ENCODE data around the gene LRWD1. TPM values are rescaled to one million over a fixed set of nuclear protein-coding genes. Genes with fewer than 3 reads are reported as not detected.
A peak's percentile ranks its signal among the peaks of the same experiment; 100 is the strongest.

The LRWD1 gene
- total and polyA plus RNA-seq, 2 donors (not counting 1 experiment from before 2014, with no cell fraction given): 58.2 to 83.7 TPM

DNA sequence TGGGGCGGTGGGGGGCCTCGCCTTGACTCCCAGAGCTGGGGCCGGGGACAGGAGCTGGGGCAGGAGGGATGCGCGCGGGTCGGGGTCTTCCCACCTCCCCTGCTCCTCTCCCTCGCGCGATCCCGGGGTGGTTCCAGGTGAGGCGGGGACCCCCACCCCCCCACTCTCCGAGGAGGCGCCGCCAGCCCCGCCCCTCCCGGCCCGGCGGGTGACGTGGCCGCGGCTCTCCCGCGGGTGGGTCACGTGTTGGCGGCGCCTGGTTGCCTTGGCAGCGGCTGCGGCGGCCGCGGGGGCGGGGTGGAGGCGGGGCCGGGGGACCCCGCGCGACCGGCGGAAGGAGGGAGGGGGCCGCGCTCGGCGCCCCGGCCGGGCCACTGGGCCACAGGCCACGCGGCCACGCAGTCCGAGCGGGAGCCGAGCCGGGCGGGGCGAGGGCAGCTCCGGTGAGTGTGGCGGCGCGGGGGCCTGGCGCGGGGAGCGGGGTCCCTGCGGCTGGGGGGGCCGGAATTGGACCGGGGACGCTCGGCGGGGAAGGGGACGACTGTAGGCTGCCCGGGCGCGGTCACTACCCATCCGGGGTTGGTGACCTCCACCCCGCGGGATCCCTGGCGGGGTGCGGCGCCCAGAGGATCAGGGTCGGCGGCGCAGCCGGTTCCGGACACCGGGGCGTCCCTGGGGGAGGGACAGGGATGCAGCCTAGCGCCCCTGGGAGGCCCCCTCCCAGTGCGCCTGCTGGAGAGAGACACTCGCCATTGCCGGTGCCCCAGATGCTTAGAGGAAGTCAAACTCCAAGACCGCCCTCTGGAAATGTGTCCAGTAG is 31.4 kb upstream of the LRWD1 start, which contains the start of gene ORAI2:
ORAI2 (plus strand) TSS at position 357 of the 820 bp plus-strand sequence. CDS start 5,382 bp downstream, outside the sequence.
- CTCF ChIA-PET: interaction anchor here (0.5 to 46.3 kb wide), 5 partner anchors 8 to 22 kb away, joined by 3 to 1182 read pairs (median 5); no protein-coding TSS in a partner anchor
- TF ChIP-seq EZH2 (IDR thresholded peaks at IDR 0.05; ENCODE audit: borderline replicate concordance, insufficient read depth, low read depth, low read length, poor library complexity, severe bottlenecking): no peak
- TF ChIP-seq, protein P1, sequence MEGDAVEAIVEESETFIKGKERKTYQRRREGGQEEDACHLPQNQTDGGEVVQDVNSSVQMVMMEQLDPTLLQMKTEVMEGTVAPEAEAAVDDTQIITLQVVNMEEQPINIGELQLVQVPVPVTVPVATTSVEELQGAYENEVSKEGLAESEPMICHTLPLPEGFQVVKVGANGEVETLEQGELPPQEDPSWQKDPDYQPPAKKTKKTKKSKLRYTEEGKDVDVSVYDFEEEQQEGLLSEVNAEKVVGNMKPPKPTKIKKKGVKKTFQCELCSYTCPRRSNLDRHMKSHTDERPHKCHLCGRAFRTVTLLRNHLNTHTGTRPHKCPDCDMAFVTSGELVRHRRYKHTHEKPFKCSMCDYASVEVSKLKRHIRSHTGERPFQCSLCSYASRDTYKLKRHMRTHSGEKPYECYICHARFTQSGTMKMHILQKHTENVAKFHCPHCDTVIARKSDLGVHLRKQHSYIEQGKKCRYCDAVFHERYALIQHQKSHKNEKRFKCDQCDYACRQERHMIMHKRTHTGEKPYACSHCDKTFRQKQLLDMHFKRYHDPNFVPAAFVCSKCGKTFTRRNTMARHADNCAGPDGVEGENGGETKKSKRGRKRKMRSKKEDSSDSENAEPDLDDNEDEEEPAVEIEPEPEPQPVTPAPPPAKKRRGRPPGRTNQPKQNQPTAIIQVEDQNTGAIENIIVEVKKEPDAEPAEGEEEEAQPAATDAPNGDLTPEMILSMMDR (IDR thresholded peaks at IDR 0.05): no peak
- peak within 1 kb of the TSS; percentile 95 for H3K9ac ChIP-seq (ENCODE audit: low read length)
- peaks cover under 1% of the 10 kb centered on the region for H4K20me1 ChIP-seq (ENCODE audit: control insufficient read depth, insufficient read depth, low read length, poor library complexity, severe bottlenecking)
- H3K4me1 Mint-ChIP-seq: peaks cover 67% of the 10 kb centered on the region
- peak within 1 kb of the TSS; percentile 99 for H3K4me3 Mint-ChIP-seq
- H3K27me3 ChIP-seq (replicated peaks in 1 of 4; ENCODE audit: control extremely low read depth in 1 of 4, control insufficient read depth in 3 of 4, insufficient read depth in 4 of 4, low read length in 3 of 4): no peaks in the 10 kb centered on the region
- DNase-seq (peak; percentile 91), ATAC-seq (ENCODE audit: low read depth) (peak; percentile 62)
- peak within 1 kb of the TSS; percentile 98 to 100 for H3K27ac ChIP-seq (ENCODE audit: low read length in 2 of 2)
- no peaks in the 10 kb centered on the region for H3K9me3 Mint-ChIP-seq (ENCODE audit: insufficient read depth)
- H3K4me1 ChIP-seq (ENCODE audit: control insufficient read depth in 2 of 2, insufficient read depth in 2 of 2, low read length in 2 of 2): peaks cover 67 to 75% of the 10 kb centered on the region in 2 donors
- H3K4me3 ChIP-seq (ENCODE audit: control extremely low read depth in 1 of 5, extremely low read depth in 1 of 5, insufficient read depth in 1 of 5, low read depth in 2 of 5, low read length in 4 of 5): peak within 1 kb of the TSS; percentile 87 to 97 (median 94)
- POLR2A ChIA-PET: interaction anchor here (0.5 to 13.6 kb wide), 10 partner anchors 11 to 126 kb away, joined by 3 to 223 read pairs (median 6); no protein-coding TSS in a partner anchor
- peak within 1 kb of the TSS; percentile 95 for H3K4me2 ChIP-seq (replicated peaks; ENCODE audit: low read depth, low read length, poor library complexity, severe bottlenecking)
- H3K9me3 ChIP-seq (ENCODE audit: control extremely low read depth in 1 of 3, control insufficient read depth in 2 of 3, insufficient read depth in 1 of 3, low read length in 2 of 3): no peaks in the 10 kb centered on the region
- under 1% methylated on average over 86 of the region's 90 CpGs for WGBS (ENCODE audit: insufficient coverage)
- H3K27ac Mint-ChIP-seq: peak within 1 kb of the TSS; percentile 98
- H2AFZ ChIP-seq (ENCODE audit: insufficient read depth, low read depth, low read length, poor library complexity, severe bottlenecking): peak within 1 kb of the TSS; percentile 64
- intact Hi-C loops (cut with micrococcal nuclease): loop anchor here (1.0 kb wide), 4 partner anchors 8 to 37 kb away; partner anchors contain the start of gene PRKRIP1
- peaks cover 67% of the 10 kb centered on the region for H3K79me2 ChIP-seq (ENCODE audit: control insufficient read depth, insufficient read depth, low read length)
- H3K27me3 Mint-ChIP-seq: no peaks in the 10 kb centered on the region
- peaks cover 2 to 25% of the 10 kb centered on the region in 2 experiments for H3K36me3 ChIP-seq (replicated peaks in 1 of 2; ENCODE audit: control extremely low read depth in 1 of 2, control insufficient read depth in 1 of 2, extremely low read depth in 1 of 2, insufficient read depth in 2 of 2, low read length in 1 of 2)

Measured in B cell (primary cell).